Keratinocyte (primary cell): ENCODE measurements around the gene ZNF320. TPM values are rescaled to one million over a fixed set of nuclear protein-coding genes. Genes with fewer than 3 reads are reported as not detected.
"Not testable (repeated sequence)": the region's sequence is repeated elsewhere in the genome, so short reads cannot be mapped to it uniquely, and the experiment has no call there.

ENCODE experiments used
- DNase-seq: peaks from one replicate; pipeline ENCODE4 v3.0.0-alpha.2; 2011; ENCODE audit warnings: low read depth, missing footprints, low spot score
- FAIRE-seq: peaks from 2 replicates; lab custom pipeline; 2011; peaks lifted over from hg19 to GRCh38; lab: Jason Lieb, UNC
- H2AFZ ChIP-seq: 2 replicates; pipeline ENCODE4 v1.6.0; 2012; ENCODE audit warnings: low read length, control low read depth, inconsistent platforms; ENCODE audit not compliant: control insufficient read depth
- H3K27ac ChIP-seq: 2 replicates; pipeline ENCODE4 v1.5.1; 2011; ENCODE audit warnings: low read length; ENCODE audit not compliant: control insufficient read depth, insufficient read depth
- H3K27me3 ChIP-seq: 3 replicates; pipeline ENCODE4 v1.6.0; 2011; ENCODE audit warnings: low read length; ENCODE audit not compliant: control insufficient read depth, insufficient read depth; ENCODE audit errors: extremely low read depth
- H3K36me3 ChIP-seq, 2 experiments: 2 replicates in 1 of 2; 3 replicates in 1 of 2; pipeline ENCODE4 v1.5.1; 2011; ENCODE audit warnings: low read length in 2 of 2, mild to moderate bottlenecking in 1 of 2; ENCODE audit not compliant: control insufficient read depth in 2 of 2, insufficient read depth in 2 of 2; ENCODE audit errors: extremely low read depth in 1 of 2
- H3K4me1 ChIP-seq: 3 replicates; pipeline ENCODE4 v1.5.1; 2011; ENCODE audit warnings: low read length; ENCODE audit not compliant: control insufficient read depth, insufficient read depth; ENCODE audit errors: extremely low read depth
- H3K4me2 ChIP-seq: 3 replicates; pipeline ENCODE4 v1.6.0; 2011; ENCODE audit warnings: low read depth, low read length; ENCODE audit not compliant: control insufficient read depth, insufficient read depth; ENCODE audit errors: extremely low read depth
- H3K4me3 ChIP-seq, 3 experiments: fragments of 200-600 bp in 1 of 3; sonication (generic) in 1 of 3; 2 replicates in 2 of 3; 3 replicates in 1 of 3; pipeline ENCODE4 v1.5.1; 2011 to 2016; ENCODE audit warnings: low read length in 3 of 3, mild to moderate bottlenecking in 3 of 3, control low read depth in 2 of 3, inconsistent platforms in 1 of 3, low read depth in 1 of 3, mixed read lengths in 1 of 3, mixed run types in 1 of 3, moderate library complexity in 1 of 3; ENCODE audit not compliant: control insufficient read depth in 2 of 3, insufficient read depth in 2 of 3; ENCODE audit errors: extremely low read depth in 1 of 3
- H3K79me2 ChIP-seq: 2 replicates; pipeline ENCODE4 v1.6.0; 2012; ENCODE audit warnings: low read length; ENCODE audit not compliant: control insufficient read depth, insufficient read depth
- H3K9ac ChIP-seq: 3 replicates; pipeline ENCODE4 v1.6.0; 2011; ENCODE audit warnings: low read length; ENCODE audit not compliant: control insufficient read depth, insufficient read depth; ENCODE audit errors: extremely low read depth
- H3K9me1 ChIP-seq: 3 replicates; pipeline ENCODE4 v1.6.0; 2011; ENCODE audit warnings: low read length; ENCODE audit not compliant: control insufficient read depth, insufficient read depth; ENCODE audit errors: extremely low read depth
- H3K9me3 ChIP-seq: 2 replicates; pipeline ENCODE4 v1.5.1; 2012; ENCODE audit warnings: low read depth, low read length; ENCODE audit not compliant: control insufficient read depth
- H4K20me1 ChIP-seq: 3 replicates; pipeline ENCODE4 v1.6.0; 2011; ENCODE audit warnings: low read length; ENCODE audit not compliant: control insufficient read depth, insufficient read depth; ENCODE audit errors: extremely low read depth
- CTCF ChIP-seq, 3 experiments: IDR thresholded peaks in 1 of 3; conservative IDR thresholded peaks in 1 of 3; optimal IDR thresholded peaks in 1 of 3; 2 replicates in 2 of 3; 3 replicates in 1 of 3; pipeline versions ENCODE3 to v1.5.1; 2011; ENCODE audit warnings: low read length in 3 of 3, mild to moderate bottlenecking in 3 of 3, moderate library complexity in 2 of 3, control low read depth in 1 of 3, inconsistent platforms in 1 of 3; ENCODE audit not compliant: insufficient read depth in 2 of 3; ENCODE audit errors: extremely low read depth in 1 of 3
- EZH2 ChIP-seq: IDR thresholded peaks from one replicate; pipeline ENCODE4 v1.6.1; 2012; ENCODE audit warnings: inconsistent platforms, mild to moderate bottlenecking, low read length, moderate library complexity
- dilution Hi-C: fragments of 300-500 bp; cut with MboI; formaldehyde crosslinking; loops from one replicate; pipeline ENCODE4 v1.7.0; 2020; ENCODE audit warnings: low sequenced_read_pairs; ENCODE audit not compliant: extremely low pct_ligation_motif_present
- polyA plus RNA-seq, 5 experiments: library from polyadenylated mRNA; depleted of rRNA in 3 of 5; stranded (reverse) in 3 of 5; stranded (forward) in 1 of 5; unstranded in 1 of 5; fragments of >200 nt; gene quantifications; 1 replicate in 1 of 5; 2 replicates in 3 of 5; 3 replicates in 1 of 5; pipeline versions ENCODE4 v1.2.1 to v1.2.3, GENCODE V29; 2011 to 2012; ENCODE audit warnings: missing spikeins in 2 of 5, low read depth in 1 of 5, low replicate concordance in 1 of 5

The ZNF320 gene
- polyA plus RNA-seq, 1 donor (not counting 4 experiments of a cell fraction or from before 2014, with no cell fraction given): 12.5 TPM

GRCh38 chr19:52945652-52946321, 48.4 kb upstream of the ZNF320 start:
- TF ChIP-seq CTCF (optimal IDR thresholded peaks at IDR 0.05 in 1 of 3, IDR thresholded peaks at IDR 0.05 in 1 of 3, conservative IDR thresholded peaks at IDR 0.05 in 1 of 3; ENCODE audit: extremely low read depth in 1 of 3, insufficient read depth in 2 of 3, low read length in 3 of 3) (no peak), EZH2 (no peak)
- FAIRE-seq: no peak
- peaks cover 0 to 6% of the 10 kb centered on the region in 2 experiments for H3K36me3 ChIP-seq
- no peak overlapping the region for H3K27ac ChIP-seq
- H3K27me3 ChIP-seq: no peaks in the 10 kb centered on the region
- H3K9me3 ChIP-seq: peaks cover 26% of the 10 kb centered on the region
- H2AFZ ChIP-seq: no peak overlapping the region
- H3K4me3 ChIP-seq: no peak overlapping the region
- dilution Hi-C loops: no loop called here
- no peaks in the 10 kb centered on the region for H3K79me2 ChIP-seq
- H3K9me1 ChIP-seq: no peaks in the 10 kb centered on the region
- no peak overlapping the region for H3K4me2 ChIP-seq
- H3K4me1 ChIP-seq: no peaks in the 10 kb centered on the region
- H3K9ac ChIP-seq: no peak overlapping the region
- no peak for DNase-seq
- no peaks in the 10 kb centered on the region for H4K20me1 ChIP-seq

DNA sequence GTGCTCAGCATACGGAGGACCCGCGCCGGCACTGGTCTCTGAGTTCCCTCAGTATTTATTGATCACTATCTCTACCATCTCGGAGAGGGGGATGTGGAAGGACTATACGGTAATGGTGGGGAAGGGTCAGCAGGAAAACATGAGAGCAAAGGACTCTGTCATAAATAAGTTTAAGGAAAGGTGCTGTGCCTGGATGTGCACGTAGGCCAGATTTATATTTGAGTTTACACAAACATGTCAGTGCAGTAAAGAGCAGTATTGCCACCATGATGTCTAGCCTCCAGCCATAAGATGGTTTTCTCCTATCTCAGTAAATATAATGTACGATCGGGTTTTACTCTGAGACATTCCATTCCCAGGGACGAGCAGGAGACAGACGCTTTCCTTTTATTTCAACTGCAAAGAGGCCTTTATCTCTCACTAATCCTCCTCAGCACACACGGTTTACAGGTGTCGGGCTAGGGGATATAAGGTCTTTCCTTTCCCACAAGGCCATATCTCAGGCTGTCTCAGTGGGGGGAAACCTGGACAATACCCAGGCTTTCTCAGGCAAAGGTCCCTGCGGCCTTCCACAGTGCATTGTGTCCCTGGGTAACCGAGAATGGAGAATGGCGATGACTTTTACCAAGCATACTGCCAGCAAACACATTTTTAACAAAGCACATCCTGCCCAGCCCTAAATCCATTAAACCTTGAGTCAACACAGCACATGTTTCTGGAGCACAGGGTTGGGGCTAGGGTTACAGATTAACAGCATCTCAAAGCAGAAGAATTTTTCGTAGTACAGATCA, 47.5 kb upstream of the ZNF320 start:
- H2AFZ ChIP-seq, DNase-seq, dilution Hi-C loops, H3K9me1 ChIP-seq, H3K27me3 ChIP-seq, H3K27ac ChIP-seq, H4K20me1 ChIP-seq, H3K79me2 ChIP-seq, H3K4me3 ChIP-seq, FAIRE-seq, H3K36me3 ChIP-seq, H3K4me1 ChIP-seq, H3K4me2 ChIP-seq, H3K9ac ChIP-seq: not testable (repeated sequence)
- peaks cover 19% of the 10 kb centered on the region for H3K9me3 ChIP-seq
